HG03439 (cell line): ENCODE data around the gene INTS6L.
"Not testable (repeated sequence)": the region's sequence is repeated elsewhere in the genome, so short reads cannot be mapped to it uniquely, and the experiment has no call there.

Experiments used
- ATAC-seq: cut with Tn5 transposase; IDR thresholded peaks from one replicate; pipeline ENCODE4 v1.9.1; 2021; ENCODE audit warnings: mild to moderate bottlenecking, moderate library complexity; ENCODE audit not compliant: unreplicated experiment

The INTS6L gene

DNA sequence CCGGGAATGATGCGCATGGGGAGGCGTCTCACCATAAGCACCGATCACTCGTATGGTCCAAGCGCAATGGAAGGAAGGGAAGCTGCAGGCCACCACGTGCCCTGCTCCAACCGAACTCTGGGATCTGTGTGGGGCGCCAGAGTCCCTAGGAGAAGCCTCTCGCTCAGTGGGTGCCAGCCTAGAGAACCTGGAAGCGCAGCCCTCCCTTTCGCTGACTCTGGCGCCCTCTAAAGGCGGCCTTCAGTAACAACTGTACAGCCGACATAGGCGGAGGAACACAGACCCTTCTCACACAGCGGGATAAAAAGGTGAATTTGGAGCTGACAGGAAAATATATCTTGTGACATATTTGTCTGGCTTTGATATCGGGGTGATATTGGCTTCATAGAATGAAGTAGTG lies 76.0 kb downstream of the INTS6L start:
- ATAC-seq: peak; percentile 64

DNA sequence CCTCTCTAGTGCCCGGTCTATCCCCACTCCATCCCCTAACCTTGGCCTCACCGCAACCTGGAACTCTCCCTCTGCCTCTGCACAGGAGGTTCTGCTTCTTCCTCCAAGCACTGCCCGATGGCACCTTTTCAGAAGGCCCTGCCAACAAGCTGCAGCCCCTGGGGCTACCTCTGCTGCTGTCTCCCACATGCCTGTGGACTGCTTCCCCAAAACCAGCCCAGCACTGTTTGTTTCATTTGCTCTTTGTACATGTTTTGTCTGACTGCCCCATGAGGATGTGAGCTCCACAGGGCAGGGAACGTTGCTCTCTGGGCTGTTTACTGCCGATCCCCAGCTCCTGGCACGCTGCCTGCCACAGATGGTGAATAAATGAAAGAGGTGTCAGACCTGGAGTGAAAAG lies 85.4 kb downstream of the INTS6L start:
- no peak for ATAC-seq

DNA sequence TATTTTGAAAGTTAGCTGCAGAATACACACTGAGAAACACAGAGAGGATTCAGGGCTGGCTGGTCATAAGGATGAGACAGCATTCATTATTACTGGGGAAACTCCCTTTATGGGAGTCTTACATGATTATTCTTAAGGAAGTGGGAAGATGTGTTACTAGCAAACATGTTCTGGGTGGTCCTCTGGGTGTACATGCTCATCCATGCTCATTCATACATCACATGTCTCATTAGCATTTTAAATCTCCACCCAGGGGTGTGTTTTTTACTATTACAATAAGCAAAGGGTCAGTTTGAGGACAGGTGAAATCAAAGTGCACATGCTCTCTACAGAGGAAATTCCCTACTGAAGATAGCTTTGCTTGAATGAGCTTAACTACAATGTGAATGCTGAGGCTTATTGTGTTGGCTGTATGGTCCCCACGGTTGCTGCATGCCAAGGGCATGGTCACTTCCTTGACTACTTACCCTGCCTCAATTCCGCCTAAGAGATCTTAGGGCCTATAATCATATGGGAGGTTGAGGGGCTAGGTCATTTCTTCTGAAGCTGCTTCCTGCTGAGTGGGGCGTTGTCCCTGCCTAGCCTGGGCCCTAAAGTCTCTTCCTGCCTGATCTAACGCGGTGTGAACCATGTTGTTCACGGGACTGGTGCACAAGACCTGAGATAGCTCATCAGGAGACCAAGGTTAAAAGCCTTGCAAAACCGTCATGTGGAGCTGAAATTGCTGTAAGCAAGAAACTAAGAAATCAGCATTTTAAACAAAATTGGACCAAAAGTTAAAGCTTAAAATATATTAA lies 104.1 kb downstream of the INTS6L start:
- ATAC-seq: not testable (repeated sequence)

DNA sequence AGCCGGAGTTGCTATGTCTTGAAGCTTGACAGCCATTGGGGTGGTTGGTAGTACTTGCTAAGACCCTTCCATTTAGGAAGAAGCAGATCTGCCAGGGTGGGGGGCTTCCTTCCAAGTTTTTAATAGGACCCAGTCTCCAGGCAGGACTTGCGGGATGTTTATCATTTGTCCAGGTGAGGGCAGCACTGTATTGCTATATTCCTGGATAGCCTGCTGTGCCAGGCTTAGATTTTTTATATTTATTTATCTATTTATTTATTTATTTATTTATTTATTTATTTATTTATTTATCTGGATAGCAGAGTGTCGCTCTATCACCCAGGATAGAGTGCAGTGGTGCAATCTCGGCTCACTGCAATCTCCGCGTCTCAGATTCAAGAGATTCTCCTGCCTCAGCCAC lies 105.5 kb downstream of the INTS6L start:
- ATAC-seq: no peak

DNA sequence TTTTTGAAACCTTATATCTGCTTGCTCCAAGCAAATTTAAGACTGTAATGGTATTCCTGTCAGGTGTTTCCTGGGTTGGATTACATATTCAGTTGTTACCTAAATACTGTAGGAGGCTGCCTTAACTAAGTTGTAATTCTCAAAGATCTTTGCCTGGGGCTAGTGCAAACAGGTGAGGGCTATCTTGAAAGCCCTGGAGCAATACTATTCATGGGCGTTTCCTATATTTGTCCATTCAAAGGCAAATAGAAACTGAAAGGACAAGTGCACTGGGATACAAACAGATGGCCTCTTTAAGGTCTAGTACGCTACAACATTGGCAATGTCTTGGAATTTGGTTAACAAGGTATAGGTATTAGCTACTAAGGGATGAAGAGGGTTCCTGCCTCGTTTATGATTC lies 108.9 kb downstream of the INTS6L start:
- ATAC-seq: no peak
